ENCODE measurements around the gene FBXO34. TPM values are rescaled to one million over a fixed set of nuclear protein-coding genes. Genes with fewer than 3 reads are reported as not detected.

Gene FBXO34
- total and polyA plus RNA-seq, 9 of the 15 experiments (the other 6 are each of a cell fraction or from before 2014, with no cell fraction given) = 6.3 to 24.9 (median 16.2) TPM

- DNase-seq (ENCODE audit: extremely low read depth in 1 of 4, low spot score in 3 of 4) = no peak
- no TSS peak for BruUV-seq (replicated peaks)
- no peak overlapping the region for H3K9ac ChIP-seq (ENCODE audit: insufficient read depth in 1 of 2, low read depth in 2 of 2, low read length in 2 of 2)
- no peaks in the 10 kb centered on the region for H3K36me3 ChIP-seq (ENCODE audit: control insufficient read depth, insufficient read depth, low read length)
- no peak overlapping the region for H2AFZ ChIP-seq (ENCODE audit: low read depth, low read length)
- H3K9me3 ChIP-seq (replicated peaks; ENCODE audit: control insufficient read depth, insufficient read depth, low read depth, low read length) = no peaks in the 10 kb centered on the region
- no peaks in the 10 kb centered on the region for H3K9me1 ChIP-seq (ENCODE audit: control insufficient read depth, insufficient read depth, low read length)
- no peaks in the 10 kb centered on the region for H4K20me1 ChIP-seq (replicated peaks; ENCODE audit: control insufficient read depth, insufficient read depth, low read length)
- ChIA-PET POLR2A (no interaction called here), CTCF (ENCODE audit: low intra/inter-chr PET ratio) (no interaction called here)
- no peak overlapping the region for H3K27ac ChIP-seq (ENCODE audit: extremely low read depth, low read depth, low read length)
- peaks cover 0 to 6% of the 10 kb centered on the region in 2 experiments; a peak in 3 of 5 replicates for H3K27me3 ChIP-seq (ENCODE audit: control insufficient read depth in 2 of 2, insufficient read depth in 2 of 2, low read length in 2 of 2)
- in situ Hi-C loops (cut with MboI) (no loop called here), intact Hi-C loops (cut with micrococcal nuclease) (no loop called here)
- WGBS (ENCODE audit: insufficient coverage, low coverage, missing lambda C conversion rate) = 0% methylated on average over 3 of the region's 3 CpGs
- no peaks in the 10 kb centered on the region for H3K79me2 ChIP-seq (ENCODE audit: control insufficient read depth, insufficient read depth, low read length)
- TF ChIP-seq PRMT5 (CRISPR knock-in tag; IDR thresholded peaks at IDR 0.05) (no peak), MAZ (CRISPR knock-in tag; conservative IDR thresholded peaks at IDR 0.05 in 1 of 2, IDR thresholded peaks at IDR 0.05 in 1 of 2) (no peak), RB1 (IDR thresholded peaks at IDR 0.05; ENCODE audit: low read depth) (no peak), HEY1 (CRISPR knock-in tag; IDR thresholded peaks at IDR 0.05; ENCODE audit: borderline replicate concordance) (no peak), HMG20B (CRISPR knock-in tag; IDR thresholded peaks at IDR 0.05) (no peak), CEBPG (CRISPR knock-in tag; IDR thresholded peaks at IDR 0.05) (no peak), CEBPG (tag; conservative IDR thresholded peaks at IDR 0.05 in 1 of 2, IDR thresholded peaks at IDR 0.05 in 1 of 2) (no peak), NCOA6 (IDR thresholded peaks at IDR 0.05) (no peak), MEIS2 (IDR thresholded peaks at IDR 0.05; ENCODE audit: partially characterized antibody) (no peak), POLR2A (conservative IDR thresholded peaks at IDR 0.05) (no peak), ZNF644 (tag; IDR thresholded peaks at IDR 0.05; ENCODE audit: low read depth) (no peak)
- TF ChIP-seq, protein P1, sequence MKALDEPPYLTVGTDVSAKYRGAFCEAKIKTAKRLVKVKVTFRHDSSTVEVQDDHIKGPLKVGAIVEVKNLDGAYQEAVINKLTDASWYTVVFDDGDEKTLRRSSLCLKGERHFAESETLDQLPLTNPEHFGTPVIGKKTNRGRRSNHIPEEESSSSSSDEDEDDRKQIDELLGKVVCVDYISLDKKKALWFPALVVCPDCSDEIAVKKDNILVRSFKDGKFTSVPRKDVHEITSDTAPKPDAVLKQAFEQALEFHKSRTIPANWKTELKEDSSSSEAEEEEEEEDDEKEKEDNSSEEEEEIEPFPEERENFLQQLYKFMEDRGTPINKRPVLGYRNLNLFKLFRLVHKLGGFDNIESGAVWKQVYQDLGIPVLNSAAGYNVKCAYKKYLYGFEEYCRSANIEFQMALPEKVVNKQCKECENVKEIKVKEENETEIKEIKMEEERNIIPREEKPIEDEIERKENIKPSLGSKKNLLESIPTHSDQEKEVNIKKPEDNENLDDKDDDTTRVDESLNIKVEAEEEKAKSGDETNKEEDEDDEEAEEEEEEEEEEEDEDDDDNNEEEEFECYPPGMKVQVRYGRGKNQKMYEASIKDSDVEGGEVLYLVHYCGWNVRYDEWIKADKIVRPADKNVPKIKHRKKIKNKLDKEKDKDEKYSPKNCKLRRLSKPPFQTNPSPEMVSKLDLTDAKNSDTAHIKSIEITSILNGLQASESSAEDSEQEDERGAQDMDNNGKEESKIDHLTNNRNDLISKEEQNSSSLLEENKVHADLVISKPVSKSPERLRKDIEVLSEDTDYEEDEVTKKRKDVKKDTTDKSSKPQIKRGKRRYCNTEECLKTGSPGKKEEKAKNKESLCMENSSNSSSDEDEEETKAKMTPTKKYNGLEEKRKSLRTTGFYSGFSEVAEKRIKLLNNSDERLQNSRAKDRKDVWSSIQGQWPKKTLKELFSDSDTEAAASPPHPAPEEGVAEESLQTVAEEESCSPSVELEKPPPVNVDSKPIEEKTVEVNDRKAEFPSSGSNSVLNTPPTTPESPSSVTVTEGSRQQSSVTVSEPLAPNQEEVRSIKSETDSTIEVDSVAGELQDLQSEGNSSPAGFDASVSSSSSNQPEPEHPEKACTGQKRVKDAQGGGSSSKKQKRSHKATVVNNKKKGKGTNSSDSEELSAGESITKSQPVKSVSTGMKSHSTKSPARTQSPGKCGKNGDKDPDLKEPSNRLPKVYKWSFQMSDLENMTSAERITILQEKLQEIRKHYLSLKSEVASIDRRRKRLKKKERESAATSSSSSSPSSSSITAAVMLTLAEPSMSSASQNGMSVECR (CRISPR knock-in tag; IDR thresholded peaks at IDR 0.05) = no peak
- no peak overlapping the region for H3K4me3 ChIP-seq
- no peaks in the 10 kb centered on the region; a peak in 1 of 5 replicates for H3K4me1 ChIP-seq (replicated peaks in 1 of 2; ENCODE audit: control insufficient read depth in 2 of 2, insufficient read depth in 2 of 2, low read length in 2 of 2)
- no peak for ATAC-seq
- no peak overlapping the region for H3K4me2 ChIP-seq (ENCODE audit: insufficient read depth, low read length)
- no peak for FAIRE-seq
These were observed 37.6 kb upstream of the FBXO34 start for GRCh38 chr14:55233591-55233990.
